Measurements from ENCODE around the gene TCF7L2. TPM values are rescaled to one million over a fixed set of nuclear protein-coding genes. Genes with fewer than 3 reads are reported as not detected.

TCF7L2 gene
- total RNA-seq, 1 donor from 2014 or later = 44.4 TPM

- no peaks in the 10 kb centered on the region for H3K27me3 ChIP-seq
- H3K36me3 ChIP-seq = no peaks in the 10 kb centered on the region
- peaks cover 72% of the 10 kb centered on the region for H3K4me1 ChIP-seq
- H3K9me3 ChIP-seq = no peaks in the 10 kb centered on the region
- intact Hi-C loops (cut with DNase I) = no loop called here
- no peak overlapping the region for H3K27ac ChIP-seq
- no peak for DNase-seq (ENCODE audit: extremely low spot score in 2 of 2)
- no peak for TF ChIP-seq CTCF (IDR thresholded peaks at IDR 0.05)
- TF ChIP-seq POLR2A (IDR thresholded peaks at IDR 0.05) = no peak
- no peak for TF ChIP-seq POLR2AphosphoS5 (IDR thresholded peaks at IDR 0.05; ENCODE audit: insufficient read depth in 1 of 2, low read depth in 1 of 2)
- no peak overlapping the region for H3K4me3 ChIP-seq
These were observed 38.9 kb downstream of the TCF7L2 start for GRCh38 chr10:112988839-112989406.

- no peaks in the 10 kb centered on the region for H3K36me3 ChIP-seq
- no peaks in the 10 kb centered on the region for H3K27me3 ChIP-seq
- DNase-seq (ENCODE audit: extremely low spot score in 2 of 2) = no peak
- no peak for TF ChIP-seq CTCF (IDR thresholded peaks at IDR 0.05)
- no peak for TF ChIP-seq POLR2AphosphoS5 (IDR thresholded peaks at IDR 0.05; ENCODE audit: insufficient read depth in 1 of 2, low read depth in 1 of 2)
- TF ChIP-seq POLR2A (IDR thresholded peaks at IDR 0.05) = no peak
- intact Hi-C loops (cut with DNase I) = no loop called here
- no peak overlapping the region for H3K4me3 ChIP-seq
- peaks cover 77% of the 10 kb centered on the region for H3K4me1 ChIP-seq
- no peak overlapping the region for H3K27ac ChIP-seq
- H3K9me3 ChIP-seq = no peaks in the 10 kb centered on the region
These were observed 39.8 kb downstream of the TCF7L2 start for GRCh38 chr10:112989826-112990225.

GRCh38 chr10:112990271-112990670 lies 40.2 kb downstream of the TCF7L2 start:
- H3K27ac ChIP-seq = no peak overlapping the region
- no peak for TF ChIP-seq CTCF (IDR thresholded peaks at IDR 0.05)
- H3K27me3 ChIP-seq = no peaks in the 10 kb centered on the region
- peaks cover 77% of the 10 kb centered on the region for H3K4me1 ChIP-seq
- no peaks in the 10 kb centered on the region for H3K36me3 ChIP-seq
- DNase-seq (ENCODE audit: extremely low spot score in 2 of 2) = no peak
- H3K4me3 ChIP-seq = no peak overlapping the region
- no peaks in the 10 kb centered on the region for H3K9me3 ChIP-seq
- intact Hi-C loops (cut with DNase I) = no loop called here

GRCh38 chr10:112991888-112992491 lies 41.9 kb downstream of the TCF7L2 start:
- Histone ChIP-seq H3K27me3 (no peaks in the 10 kb centered on the region), H3K27ac (no peak overlapping the region), H3K9me3 (no peaks in the 10 kb centered on the region), H3K4me3 (no peak overlapping the region), H3K36me3 (no peaks in the 10 kb centered on the region), H3K4me1 (peaks cover 66% of the 10 kb centered on the region)
- TF ChIP-seq POLR2AphosphoS5 (IDR thresholded peaks at IDR 0.05; ENCODE audit: insufficient read depth in 1 of 2, low read depth in 1 of 2) = no peak
- no peak for TF ChIP-seq POLR2A (IDR thresholded peaks at IDR 0.05)
- no peak for TF ChIP-seq CTCF (IDR thresholded peaks at IDR 0.05)
- intact Hi-C loops (cut with DNase I) = no loop called here
- DNase-seq (ENCODE audit: extremely low spot score in 2 of 2) = no peak

- Histone ChIP-seq H3K4me3 (no peak overlapping the region), H3K4me1 (peaks cover 77% of the 10 kb centered on the region), H3K9me3 (no peaks in the 10 kb centered on the region), H3K27ac (no peak overlapping the region), H3K27me3 (no peaks in the 10 kb centered on the region), H3K36me3 (no peaks in the 10 kb centered on the region)
- intact Hi-C loops (cut with DNase I) = no loop called here
- TF ChIP-seq POLR2A (IDR thresholded peaks at IDR 0.05) (no peak), POLR2AphosphoS5 (IDR thresholded peaks at IDR 0.05; ENCODE audit: insufficient read depth in 1 of 2, low read depth in 1 of 2) (no peak), CTCF (IDR thresholded peaks at IDR 0.05) (no peak)
- DNase-seq (ENCODE audit: extremely low spot score in 2 of 2) = no peak
These were observed 46.4 kb downstream of the TCF7L2 start for GRCh38 chr10:112996462-112996861.
